HL-60/S4 treated with retinoic acid at 250 ng/mL for 4 days and 3 days (cell line): ENCODE results near the gene ZNF785.
"Not testable (repeated sequence)": the region's sequence is repeated elsewhere in the genome, so short reads cannot be mapped to it uniquely, and the experiment has no call there.

Source experiments
- in situ Hi-C: fragments of 300-500 bp; cut with MboI; formaldehyde crosslinking; loops from 2 replicates; pipeline ENCODE4 v1.7.0; 2022; ENCODE audit warnings: low sequenced_read_pairs

Gene ZNF785

GRCh38 chr16:30603945-30604315 lies 18.4 kb upstream of the ZNF785 start:
- in situ Hi-C loops: loop anchor here (10.0 kb wide), 1 partner anchor 169 kb away; the partner anchor contains the start of gene DCTPP1

GRCh38 chr16:30602616-30603277 lies 17.2 kb upstream of the ZNF785 start:
- in situ Hi-C loops: loop anchor here (10.0 kb wide), 1 partner anchor 168 kb away; the partner anchor contains the start of gene DCTPP1

GRCh38 chr16:30601966-30602365 lies 16.5 kb upstream of the ZNF785 start:
- in situ Hi-C loops: loop anchor here (10.0 kb wide), 1 partner anchor 167 kb away; the partner anchor contains the start of gene DCTPP1

GRCh38 chr16:30600929-30601328 lies 15.4 kb upstream of the ZNF785 start:
- in situ Hi-C loops: loop anchor here (10.0 kb wide), 1 partner anchor 166 kb away; the partner anchor contains the start of gene DCTPP1

- in situ Hi-C loops: loop anchor here (10.0 kb wide), 1 partner anchor 165 kb away; the partner anchor contains the start of gene DCTPP1
Measured at GRCh38 chr16:30600215-30600614, 14.7 kb upstream of the ZNF785 start.

GRCh38 chr16:30592871-30593270 lies 7.4 kb upstream of the ZNF785 start:
- in situ Hi-C loops: no loop called here

- in situ Hi-C loops: not testable (repeated sequence)
Measured at GRCh38 chr16:30590869-30591268, 5.4 kb upstream of the ZNF785 start.

- in situ Hi-C loops: not testable (repeated sequence)
Measured at GRCh38 chr16:30589582-30589981, 4.1 kb upstream of the ZNF785 start.

GRCh38 chr16:30588651-30589050 lies 3.2 kb upstream of the ZNF785 start:
- in situ Hi-C loops: no loop called here

- in situ Hi-C loops: no loop called here
Measured at GRCh38 chr16:30585022-30585399, 486 bp downstream of the ZNF785 start.

- in situ Hi-C loops: no loop called here
Measured at GRCh38 chr16:30582611-30583340, 2.7 kb downstream of the ZNF785 start.

GRCh38 chr16:30581457-30581856 lies 4.0 kb downstream of the ZNF785 start:
- in situ Hi-C loops: no loop called here

GRCh38 chr16:30574678-30575077 lies 10.8 kb downstream of the ZNF785 start:
- in situ Hi-C loops: no loop called here

- in situ Hi-C loops: no loop called here
Measured at GRCh38 chr16:30571445-30572322, 13.8 kb downstream of the ZNF785 start, which contains the start of gene ZNF688. TSS of gene ZNF688 (minus strand) at chr16:30571714. CDS start at chr16:30571629, 85 bp downstream.

GRCh38 chr16:30570636-30571444 lies 14.7 kb downstream of the ZNF785 start:
- in situ Hi-C loops: no loop called here

- in situ Hi-C loops: no loop called here
Measured at GRCh38 chr16:30569746-30570635, 15.5 kb downstream of the ZNF785 start.

GRCh38 chr16:30569281-30569680 lies 16.2 kb downstream of the ZNF785 start:
- in situ Hi-C loops: no loop called here

GRCh38 chr16:30567991-30568638 lies 17.4 kb downstream of the ZNF785 start:
- in situ Hi-C loops: no loop called here
